ENCODE data around the gene LRRTM3.
A peak's percentile ranks its signal among the peaks of the same experiment; 100 is the strongest.

Gene LRRTM3

GRCh38 chr10:67033878-67034277 lies 108.0 kb downstream of the LRRTM3 start:
- DNase-seq (ENCODE audit: low spot score) = no peak

DNA sequence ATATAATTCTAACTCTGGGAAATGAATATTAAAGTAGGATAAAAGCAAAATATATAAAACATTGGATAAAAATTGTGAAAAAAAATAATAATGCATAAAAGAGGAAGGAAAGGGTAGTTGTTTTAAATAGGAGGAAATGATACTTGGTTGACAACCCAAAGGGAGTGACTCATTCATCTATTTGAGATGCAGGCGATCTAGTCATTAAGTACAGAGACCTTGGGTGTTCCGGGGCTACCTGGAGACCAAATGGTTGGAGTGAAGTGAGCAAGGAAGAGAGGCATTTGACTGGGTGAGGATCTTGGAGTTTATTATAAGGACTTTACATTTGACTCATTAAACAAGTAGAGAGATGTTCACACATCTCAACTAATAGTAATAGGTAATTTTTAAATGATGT lies 111.0 kb downstream of the LRRTM3 start:
- no peak for DNase-seq (ENCODE audit: low spot score)

GRCh38 chr10:67043041-67043440 lies 117.2 kb downstream of the LRRTM3 start:
- no peak for DNase-seq (ENCODE audit: low spot score)

GRCh38 chr10:67045404-67045803 lies 119.6 kb downstream of the LRRTM3 start:
- no peak for DNase-seq (ENCODE audit: low spot score)

- DNase-seq (ENCODE audit: low spot score) = no peak
Measured at GRCh38 chr10:67046507-67046906, 120.7 kb downstream of the LRRTM3 start.

GRCh38 chr10:67049988-67050387 lies 124.2 kb downstream of the LRRTM3 start:
- no peak for DNase-seq (ENCODE audit: low spot score)

DNA sequence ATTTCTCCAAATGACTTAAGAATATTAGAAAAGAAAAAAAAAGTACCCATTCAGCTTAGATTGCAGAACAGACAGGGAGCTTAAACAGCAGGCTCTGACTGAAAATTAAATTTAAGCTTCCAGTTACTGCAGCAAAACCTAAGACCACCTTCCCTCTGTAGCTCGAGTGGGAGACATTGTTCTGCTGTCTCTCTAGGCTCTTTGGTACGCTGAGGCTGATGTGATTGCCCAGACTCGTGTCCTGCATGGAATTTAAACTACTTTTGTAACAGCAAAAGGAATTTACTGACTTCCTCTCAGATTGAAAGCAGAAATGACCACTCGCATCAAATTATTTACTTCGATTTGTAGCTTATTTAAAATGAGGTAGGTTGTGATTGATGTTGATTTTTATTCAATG lies 124.6 kb downstream of the LRRTM3 start:
- DNase-seq (ENCODE audit: low spot score) = peak; percentile 24

DNA sequence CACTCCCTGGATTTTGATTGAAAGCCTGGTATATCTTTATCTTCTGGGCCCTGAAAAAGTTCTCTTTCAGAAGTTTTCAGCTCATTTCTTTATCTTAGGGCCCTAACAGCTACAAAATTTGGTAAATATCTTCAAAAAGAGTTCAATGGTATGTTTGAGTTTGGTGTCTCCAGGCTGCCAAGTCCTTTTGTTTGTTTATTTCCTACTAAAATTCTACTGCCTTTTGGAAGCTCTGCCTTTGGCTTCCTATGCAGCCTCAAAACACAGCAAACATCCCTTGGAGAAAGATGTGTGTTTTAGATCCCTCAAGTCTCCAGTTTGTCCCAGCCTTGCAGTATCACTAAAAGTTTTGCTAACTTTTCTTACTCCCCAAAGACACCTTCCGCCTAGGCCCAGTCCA lies 146.8 kb downstream of the LRRTM3 start:
- no peak for DNase-seq (ENCODE audit: low spot score)

DNA sequence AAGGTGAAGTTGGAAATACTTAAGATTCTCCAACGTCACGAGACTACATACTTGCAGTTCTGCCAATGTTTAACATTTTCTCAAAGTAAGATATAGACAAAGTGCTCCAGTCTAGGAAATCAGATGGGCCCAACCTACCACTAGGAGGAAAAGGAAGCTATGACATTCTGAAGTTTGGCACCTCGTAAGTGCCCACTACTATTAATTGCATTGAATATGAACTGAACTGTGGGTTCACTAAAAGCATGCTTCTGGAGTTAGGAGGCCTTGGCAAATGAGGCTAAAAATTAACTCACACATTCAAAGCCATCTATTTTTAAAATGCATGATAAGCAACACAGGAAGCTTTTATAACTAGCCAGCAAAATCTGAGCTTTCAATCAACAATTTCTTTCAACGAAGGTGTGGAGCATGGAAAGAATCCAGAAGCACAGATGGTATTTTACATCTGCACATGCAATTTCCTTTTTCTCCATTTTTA lies 149.7 kb downstream of the LRRTM3 start:
- DNase-seq (ENCODE audit: low spot score) = no peak

GRCh38 chr10:67076144-67076543 lies 150.3 kb downstream of the LRRTM3 start:
- DNase-seq (ENCODE audit: low spot score) = no peak

DNA sequence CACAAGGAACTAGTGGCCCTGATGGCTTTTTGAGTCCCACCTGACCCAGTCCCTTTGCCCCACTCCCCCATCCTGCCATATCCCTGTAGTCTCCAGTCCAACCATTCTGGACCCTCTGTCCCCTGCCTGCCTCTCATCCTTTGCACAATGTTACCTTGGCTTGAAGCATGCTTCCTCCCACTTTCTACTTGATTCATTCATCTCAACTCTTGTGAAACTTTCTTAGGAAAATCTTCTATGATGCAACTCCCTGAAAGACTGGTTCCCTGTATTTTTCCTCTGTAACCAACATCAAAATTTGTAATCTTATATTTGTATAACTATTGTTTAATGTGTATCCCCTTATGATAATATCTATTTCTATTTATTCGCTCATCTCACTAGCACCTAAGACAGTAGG lies 151.5 kb downstream of the LRRTM3 start:
- DNase-seq (ENCODE audit: low spot score) = no peak

DNA sequence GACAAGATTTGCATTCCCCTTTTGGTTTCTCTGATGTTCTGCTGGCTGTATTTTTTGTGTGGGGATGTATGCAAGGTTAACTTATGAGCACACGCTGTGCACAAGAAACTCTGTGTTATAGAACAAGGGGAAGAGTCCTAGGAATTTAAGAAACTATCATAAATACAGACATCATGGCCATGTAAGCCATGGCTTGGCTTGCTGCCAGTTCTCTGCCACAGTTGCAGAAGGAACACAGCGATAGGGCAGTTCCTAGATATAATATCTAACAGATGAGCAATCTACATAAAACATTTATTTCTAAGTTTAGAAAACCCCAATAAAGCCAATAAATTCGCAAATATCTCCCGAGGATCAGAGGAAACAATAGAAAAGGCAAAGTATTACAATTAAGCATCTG lies 153.3 kb downstream of the LRRTM3 start:
- peak; percentile 36 for DNase-seq (ENCODE audit: low spot score)

GRCh38 chr10:67086327-67087134 lies 160.7 kb downstream of the LRRTM3 start:
- DNase-seq (ENCODE audit: low spot score) = no peak

DNA sequence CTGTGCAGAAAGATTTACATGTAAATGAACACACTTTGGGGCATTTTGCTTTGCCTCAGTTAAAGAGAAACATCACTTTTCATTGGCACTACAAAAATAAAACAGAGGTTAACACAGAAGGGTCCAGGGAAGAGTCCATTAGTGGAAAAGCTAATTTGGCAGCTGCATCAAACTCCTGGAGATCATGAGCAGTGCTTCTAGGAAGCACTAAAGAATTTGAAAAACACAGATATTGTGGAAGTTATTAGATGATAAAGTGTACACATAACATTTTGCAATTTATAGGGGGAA lies 161.2 kb downstream of the LRRTM3 start:
- no peak for DNase-seq (ENCODE audit: low spot score)

DNA sequence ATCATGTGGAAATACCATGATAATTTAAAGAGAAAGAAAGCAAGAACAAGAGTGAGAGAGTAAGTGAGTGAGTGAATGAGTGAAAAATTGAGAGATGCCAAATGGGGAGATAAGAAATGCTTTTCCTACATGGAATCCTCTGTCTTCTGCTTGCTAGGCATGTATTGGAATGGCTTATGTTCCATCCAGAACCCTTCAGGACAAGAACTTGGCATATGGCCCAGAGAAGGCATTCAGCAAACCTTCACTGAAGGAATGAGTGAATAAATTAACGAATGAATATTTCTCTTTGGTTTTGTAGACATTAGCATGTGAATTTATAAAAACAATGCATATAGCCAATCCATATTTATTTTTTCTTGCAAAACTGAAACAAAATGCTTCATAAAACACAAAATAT lies 162.2 kb downstream of the LRRTM3 start:
- peak; percentile 30 for DNase-seq (ENCODE audit: low spot score)

DNA sequence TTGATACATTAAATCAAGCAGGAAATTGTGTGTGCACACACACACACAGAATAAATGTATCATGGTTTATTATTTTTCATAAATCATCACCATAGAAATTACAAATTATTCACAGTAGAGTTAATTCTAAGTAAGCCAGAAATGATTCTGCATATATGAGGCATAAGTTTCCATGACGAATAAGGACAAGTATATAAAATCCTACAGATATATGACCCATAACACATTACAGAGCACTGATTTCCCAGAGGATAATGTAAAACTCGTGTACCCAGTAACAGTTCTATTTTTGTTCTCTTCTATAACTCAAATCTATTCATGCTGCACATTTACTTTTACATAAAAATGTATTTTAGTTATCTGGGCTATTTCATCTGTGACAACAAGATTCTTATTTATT lies 169.7 kb downstream of the LRRTM3 start:
- DNase-seq (ENCODE audit: low spot score) = no peak

DNA sequence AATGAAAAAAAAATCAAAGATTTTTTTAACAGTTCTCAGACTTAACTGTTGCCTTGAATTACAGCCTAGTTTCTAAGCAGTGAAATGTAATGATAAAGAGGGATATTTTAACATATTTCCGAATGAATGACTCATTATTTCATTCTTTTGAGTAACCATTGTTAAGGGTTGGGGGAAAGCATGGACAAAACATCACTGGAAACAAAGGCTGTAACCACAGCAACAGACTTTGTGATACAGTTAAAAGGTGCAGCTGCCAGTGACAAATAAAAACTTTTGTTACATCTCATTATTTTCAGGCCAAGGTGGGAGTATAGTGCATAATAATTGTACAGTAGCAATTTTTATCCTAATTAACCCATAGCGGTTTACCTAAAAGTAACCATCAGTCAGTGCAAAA lies 172.6 kb downstream of the LRRTM3 start:
- DNase-seq (ENCODE audit: low spot score) = peak; percentile 9

DNA sequence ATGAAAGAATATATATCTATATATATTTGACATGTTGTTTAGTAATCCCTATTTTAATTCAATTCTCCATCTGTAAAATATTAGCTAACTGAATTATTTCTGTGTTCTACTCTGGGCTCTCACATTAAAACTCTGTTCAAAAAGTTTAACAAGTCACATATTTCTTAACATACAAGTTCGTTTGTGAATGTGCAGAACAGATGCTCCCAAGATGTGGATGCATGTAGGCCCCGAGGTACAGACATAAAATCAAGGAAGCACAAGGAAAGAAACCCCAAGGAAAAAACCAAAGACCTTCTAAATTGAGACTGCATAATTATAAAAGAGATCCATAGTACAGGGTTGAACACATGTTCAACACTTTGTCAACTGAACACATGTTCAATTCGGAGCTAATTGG lies 175.1 kb downstream of the LRRTM3 start:
- DNase-seq (ENCODE audit: low spot score) = no peak

GRCh38 chr10:67107670-67108069 lies 181.8 kb downstream of the LRRTM3 start:
- DNase-seq (ENCODE audit: low spot score) = no peak

GRCh38 chr10:67110286-67110685 lies 184.4 kb downstream of the LRRTM3 start:
- no peak for DNase-seq (ENCODE audit: low spot score)

DNA sequence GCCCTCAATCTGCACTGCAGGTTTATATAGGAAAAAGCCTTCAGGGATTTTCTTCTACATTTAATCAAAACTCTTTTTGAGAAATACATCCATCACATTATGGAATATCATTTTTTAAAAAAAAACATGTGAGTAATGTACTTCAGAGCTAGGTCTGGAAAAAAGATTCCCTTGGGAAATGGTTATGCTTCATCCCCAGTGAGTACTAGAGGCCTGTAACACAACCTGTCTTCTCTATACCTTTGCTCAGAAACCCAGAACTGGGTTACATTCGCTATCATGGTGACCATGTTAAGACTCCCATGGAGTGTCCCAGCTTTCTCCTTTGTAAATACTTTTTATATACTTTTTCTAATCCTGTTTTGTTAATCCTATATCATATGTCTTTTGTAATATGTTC lies 186.9 kb downstream of the LRRTM3 start:
- no peak for DNase-seq (ENCODE audit: low spot score)

DNA sequence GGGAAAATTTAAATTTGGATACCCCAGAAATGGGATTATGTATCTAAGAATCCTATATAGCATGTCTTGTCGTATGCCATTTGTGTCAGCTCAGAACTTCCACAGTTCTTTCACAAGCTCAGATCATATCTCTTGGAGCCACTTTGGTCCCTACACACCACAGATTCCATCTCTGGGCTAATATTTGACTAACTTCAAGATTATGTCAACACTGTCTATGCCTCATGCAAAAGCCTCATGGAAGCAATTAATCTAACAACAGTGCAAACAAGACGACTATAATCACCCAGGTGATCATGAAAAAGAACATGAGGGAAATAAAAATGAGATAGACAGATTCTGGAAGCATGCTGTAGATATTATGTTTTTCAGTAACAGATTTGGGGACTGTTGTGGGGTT lies 189.1 kb downstream of the LRRTM3 start:
- DNase-seq (ENCODE audit: low spot score) = no peak

- DNase-seq (ENCODE audit: low spot score) = no peak
Measured at GRCh38 chr10:67115972-67116371, 190.1 kb downstream of the LRRTM3 start.

- no peak for DNase-seq (ENCODE audit: low spot score)
Measured at GRCh38 chr10:67119651-67120050, 193.8 kb downstream of the LRRTM3 start.

Measured in Ammon's horn (tissue), 1 donor.